Fibroblast of lung (primary cell): Measurements from ENCODE around the gene IFIT1B. TPM values are rescaled to one million over a fixed set of nuclear protein-coding genes. Genes with fewer than 3 reads are reported as not detected.

ENCODE experiments used
- DNase-seq, 2 donors: peaks; one replicate each; pipeline versions ENCODE4 v3.0.0 to v3.0.0-alpha.2; 2010; ENCODE audit warnings: low read depth in 2 of 2
- H2AFZ ChIP-seq: 2 replicates; pipeline ENCODE4 v1.5.1; 2012; ENCODE audit warnings: low read length, control low read depth, inconsistent platforms
- H3K27ac ChIP-seq: 2 replicates; pipeline ENCODE4 v1.5.1; 2011; ENCODE audit warnings: low read length, control low read depth; ENCODE audit not compliant: insufficient read depth
- H3K27me3 ChIP-seq: 2 replicates; pipeline ENCODE4 v1.5.1; 2011; ENCODE audit warnings: mild to moderate bottlenecking, low read length; ENCODE audit not compliant: control insufficient read depth, insufficient read depth
- H3K36me3 ChIP-seq: 2 replicates; pipeline ENCODE4 v1.5.1; 2011; ENCODE audit warnings: low read length; ENCODE audit not compliant: control insufficient read depth, insufficient read depth
- H3K4me1 ChIP-seq: 2 replicates; pipeline ENCODE4 v1.5.1; 2011; ENCODE audit warnings: low read length; ENCODE audit not compliant: control insufficient read depth, insufficient read depth; ENCODE audit errors: extremely low read depth
- H3K4me2 ChIP-seq: 2 replicates; pipeline ENCODE4 v1.5.1; 2011; ENCODE audit warnings: low read length, control low read depth; ENCODE audit not compliant: insufficient read depth; ENCODE audit errors: extremely low read depth
- H3K4me3 ChIP-seq, 4 experiments: fragments of 200-600 bp in 1 of 4; sonication (generic) in 1 of 4; replicated peaks in 1 of 4; 2 replicates each; pipeline ENCODE4 v1.5.1; 2011 to 2016; ENCODE audit warnings: low read length in 4 of 4, low read depth in 3 of 4, mild to moderate bottlenecking in 3 of 4, control low read depth in 2 of 4, inconsistent platforms in 1 of 4, mixed read lengths in 1 of 4; ENCODE audit not compliant: insufficient read depth in 1 of 4; ENCODE audit errors: control extremely low read depth in 1 of 4
- H3K79me2 ChIP-seq: 2 replicates; pipeline ENCODE4 v1.5.1; 2012; ENCODE audit warnings: mild to moderate bottlenecking, low read length, inconsistent platforms; ENCODE audit not compliant: control insufficient read depth, insufficient read depth
- H3K9ac ChIP-seq: 2 replicates; pipeline ENCODE4 v1.5.1; 2011; ENCODE audit warnings: mild to moderate bottlenecking, low read length, control low read depth; ENCODE audit not compliant: insufficient read depth
- H3K9me3 ChIP-seq: 2 replicates; pipeline ENCODE4 v1.5.1; 2012; ENCODE audit warnings: low read depth, low read length; ENCODE audit not compliant: control insufficient read depth, insufficient read depth
- H4K20me1 ChIP-seq: 2 replicates; pipeline ENCODE4 v1.5.1; 2011; ENCODE audit warnings: low read length; ENCODE audit not compliant: control insufficient read depth, insufficient read depth; ENCODE audit errors: extremely low read depth
- EZH2 ChIP-seq: IDR thresholded peaks from 2 replicates; pipeline ENCODE4 v1.5.1; 2012; ENCODE audit warnings: low read length, control low read depth, mild to moderate bottlenecking; ENCODE audit errors: missing control alignments
- polyA plus RNA-seq, 2 donors: library from polyadenylated mRNA; depleted of rRNA in 1 of 2; stranded (reverse) in 1 of 2; unstranded in 1 of 2; fragments of >200 nt; gene quantifications; 2 replicates each; pipeline ENCODE4 v1.2.1, GENCODE V29; 2011 to 2012; ENCODE audit warnings: missing spikeins in 1 of 2
- total RNA-seq: library from RNA; depleted of rRNA; stranded (reverse); fragments of >200 nt; gene quantifications from 2 replicates; pipeline ENCODE4 v1.2.1, GENCODE V29; 2014
- TF ChIP-seq, protein P1 (sequence below), 2 donors: IDR thresholded peaks in 1 of 2; conservative IDR thresholded peaks in 1 of 2; 1 replicate in 1 of 2; 2 replicates in 1 of 2; pipeline ENCODE4 v1.5.1; 2011 to 2012; ENCODE audit warnings: low read length in 2 of 2, control low read depth in 1 of 2, inconsistent platforms in 1 of 2, low read depth in 1 of 2, mild to moderate bottlenecking in 1 of 2

The IFIT1B gene
- total and polyA plus RNA-seq, 2 donors (not counting 1 experiment from before 2014, with no cell fraction given), result under 0.01 TPM; not detected in 1

DNA sequence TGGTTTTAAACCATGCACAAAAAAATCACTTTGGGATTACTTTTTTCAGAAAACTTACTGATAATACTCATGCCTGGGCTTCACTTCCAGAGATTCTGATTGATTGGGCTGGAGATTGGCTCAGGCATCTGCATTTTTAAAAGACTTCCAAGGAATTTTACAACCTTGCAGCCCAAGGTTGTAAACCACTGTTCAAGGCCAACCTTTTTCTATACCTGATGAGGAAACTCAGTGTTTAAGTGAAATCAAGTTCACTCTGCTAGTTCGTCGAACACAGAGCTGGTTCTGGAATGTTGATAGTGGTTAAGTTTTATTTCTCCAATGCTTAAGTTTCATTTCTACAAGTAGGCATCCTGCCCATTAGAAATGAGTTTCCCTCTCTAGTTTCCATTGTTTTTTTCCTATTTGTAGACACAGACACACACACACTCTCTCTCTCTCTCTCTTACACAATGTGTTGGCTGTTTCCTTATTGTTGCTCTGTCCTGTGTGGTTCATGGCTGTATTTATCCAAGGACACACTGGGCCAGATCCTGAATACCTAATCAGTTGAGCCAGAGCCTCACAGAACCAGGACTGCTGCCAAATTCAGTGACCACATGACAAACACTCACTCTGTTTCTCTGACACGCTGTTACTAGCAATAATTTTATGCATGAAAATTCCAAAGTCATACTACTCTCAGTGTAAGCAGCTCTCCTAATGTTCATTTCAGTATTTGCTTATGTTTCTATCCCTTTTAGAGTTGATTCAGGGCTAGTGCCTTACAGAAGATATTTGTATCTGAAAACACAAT lies 3.7 kb upstream of the IFIT1B start:
- peak; percentile 96 to 99 for DNase-seq
- H3K4me3 ChIP-seq, result peak overlapping the region in 2 of 4 experiments; percentile 3 to 8

DNA sequence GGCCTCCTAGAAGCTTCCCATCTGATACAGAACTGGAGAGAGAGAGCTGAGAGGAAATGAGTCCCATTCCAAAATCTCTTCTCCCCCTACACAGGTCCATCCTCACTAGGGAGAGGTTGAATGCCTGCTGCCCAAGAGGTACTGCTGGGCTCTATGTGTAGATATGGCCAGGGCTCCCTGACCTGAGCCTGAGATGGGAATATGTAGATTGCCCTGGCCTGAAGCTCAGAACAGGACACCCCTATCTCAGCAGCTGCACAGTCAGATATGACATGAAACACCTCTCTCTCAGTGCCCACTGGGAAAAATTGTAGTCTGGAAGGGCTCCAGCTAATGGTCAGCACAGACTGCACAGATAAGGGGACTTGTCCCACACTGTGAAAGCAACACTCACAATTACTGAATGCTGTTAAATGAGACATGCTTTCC lies 3.1 kb upstream of the IFIT1B start:
- Histone ChIP-seq H3K9ac (no peak overlapping the region), H3K79me2 (no peaks in the 10 kb centered on the region), H3K36me3 (no peaks in the 10 kb centered on the region), H3K9me3 (no peaks in the 10 kb centered on the region), H4K20me1 (no peaks in the 10 kb centered on the region), H3K27me3 (no peaks in the 10 kb centered on the region), H3K4me3 (no peak overlapping the region), H3K4me2 (no peak overlapping the region), H3K27ac (peak overlapping the region; percentile 49), H3K4me1 (peaks cover 4% of the 10 kb centered on the region), H2AFZ (no peak overlapping the region)
- TF ChIP-seq, protein P1, sequence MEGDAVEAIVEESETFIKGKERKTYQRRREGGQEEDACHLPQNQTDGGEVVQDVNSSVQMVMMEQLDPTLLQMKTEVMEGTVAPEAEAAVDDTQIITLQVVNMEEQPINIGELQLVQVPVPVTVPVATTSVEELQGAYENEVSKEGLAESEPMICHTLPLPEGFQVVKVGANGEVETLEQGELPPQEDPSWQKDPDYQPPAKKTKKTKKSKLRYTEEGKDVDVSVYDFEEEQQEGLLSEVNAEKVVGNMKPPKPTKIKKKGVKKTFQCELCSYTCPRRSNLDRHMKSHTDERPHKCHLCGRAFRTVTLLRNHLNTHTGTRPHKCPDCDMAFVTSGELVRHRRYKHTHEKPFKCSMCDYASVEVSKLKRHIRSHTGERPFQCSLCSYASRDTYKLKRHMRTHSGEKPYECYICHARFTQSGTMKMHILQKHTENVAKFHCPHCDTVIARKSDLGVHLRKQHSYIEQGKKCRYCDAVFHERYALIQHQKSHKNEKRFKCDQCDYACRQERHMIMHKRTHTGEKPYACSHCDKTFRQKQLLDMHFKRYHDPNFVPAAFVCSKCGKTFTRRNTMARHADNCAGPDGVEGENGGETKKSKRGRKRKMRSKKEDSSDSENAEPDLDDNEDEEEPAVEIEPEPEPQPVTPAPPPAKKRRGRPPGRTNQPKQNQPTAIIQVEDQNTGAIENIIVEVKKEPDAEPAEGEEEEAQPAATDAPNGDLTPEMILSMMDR (conservative IDR thresholded peaks at IDR 0.05 in 1 of 2, IDR thresholded peaks at IDR 0.05 in 1 of 2; ENCODE audit: low read depth in 1 of 2, low read length in 2 of 2), result no peak
- no peak for TF ChIP-seq EZH2
- DNase-seq, result peak in 1 of 2 donors; percentile 13

More for the DNA sequence above, 3.7 kb upstream of the IFIT1B start:
- no peaks in the 10 kb centered on the region for H3K9me3 ChIP-seq
- no peak overlapping the region for H2AFZ ChIP-seq
- H3K4me1 ChIP-seq, result peaks cover 4% of the 10 kb centered on the region
- no peaks in the 10 kb centered on the region for H4K20me1 ChIP-seq
- H3K27me3 ChIP-seq, result no peaks in the 10 kb centered on the region
- no peak overlapping the region for H3K9ac ChIP-seq
- TF ChIP-seq EZH2, result no peak
- TF ChIP-seq, protein P1 (conservative IDR thresholded peaks at IDR 0.05 in 1 of 2, IDR thresholded peaks at IDR 0.05 in 1 of 2; ENCODE audit: low read depth in 1 of 2, low read length in 2 of 2), result no peak
- H3K27ac ChIP-seq, result no peak overlapping the region
- H3K4me2 ChIP-seq, result peak overlapping the region; percentile 3
- H3K79me2 ChIP-seq, result no peaks in the 10 kb centered on the region
- H3K36me3 ChIP-seq, result no peaks in the 10 kb centered on the region

DNA sequence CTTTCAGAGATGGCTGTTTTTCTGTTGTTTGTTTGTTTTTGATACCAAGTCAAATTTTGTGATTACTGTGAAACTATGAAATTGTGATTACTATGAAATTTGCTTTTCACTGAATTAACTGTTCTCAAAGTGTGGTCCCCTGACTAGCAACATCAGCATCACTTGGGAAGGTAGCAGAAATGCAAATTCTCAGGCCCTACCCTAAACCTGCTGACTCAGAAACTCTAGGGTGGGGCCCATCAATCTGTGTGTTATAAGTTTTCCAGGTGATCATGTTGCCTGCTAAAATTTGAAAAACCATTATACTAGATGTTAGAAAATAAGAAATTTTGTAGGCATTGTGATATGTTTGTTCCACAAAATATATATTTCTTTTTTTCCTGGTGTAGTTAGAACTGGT lies 1.2 kb downstream of the IFIT1B start:
- H3K27me3 ChIP-seq, result no peaks in the 10 kb centered on the region
- H3K4me1 ChIP-seq, result peaks cover 4% of the 10 kb centered on the region
- no peak overlapping the region for H3K27ac ChIP-seq
- no peak overlapping the region for H3K4me3 ChIP-seq
- H4K20me1 ChIP-seq, result no peaks in the 10 kb centered on the region
- H3K36me3 ChIP-seq, result no peaks in the 10 kb centered on the region
- TF ChIP-seq, protein P1 (conservative IDR thresholded peaks at IDR 0.05 in 1 of 2, IDR thresholded peaks at IDR 0.05 in 1 of 2; ENCODE audit: low read depth in 1 of 2, low read length in 2 of 2), result no peak
- no peak for TF ChIP-seq EZH2
- H3K9me3 ChIP-seq, result no peaks in the 10 kb centered on the region
- DNase-seq, result no peak
- no peak overlapping the region for H2AFZ ChIP-seq
- H3K9ac ChIP-seq, result no peak overlapping the region
- no peak overlapping the region for H3K4me2 ChIP-seq
- H3K79me2 ChIP-seq, result no peaks in the 10 kb centered on the region
